Fibroblast of mammary gland (primary cell): Measurements from ENCODE around the gene CROT.

Experiments
- DNase-seq: peaks from one replicate; pipeline ENCODE4 v3.0.0-alpha.2; 2010; ENCODE audit warnings: low read depth
- H3K4me3 ChIP-seq: 2 replicates; pipeline ENCODE4 v1.5.1; 2011; ENCODE audit warnings: low read depth, mild to moderate bottlenecking, low read length, moderate library complexity; ENCODE audit not compliant: control insufficient read depth
- CTCF ChIP-seq: conservative IDR thresholded peaks from 2 replicates; pipeline ENCODE4 v1.5.1; 2011; ENCODE audit warnings: low read depth, low read length, inconsistent platforms; ENCODE audit not compliant: control insufficient read depth, insufficient read depth

Gene CROT

GRCh38 chr7:87345166-87345927 is at the start of gene CROT:
CROT (plus strand) TSS chr7:87345664; CDS start chr7:87349069, 3,405 bp downstream.
- peak within 1 kb of the TSS; percentile 79 for H3K4me3 ChIP-seq
- TF ChIP-seq CTCF: no peak
- DNase-seq: peak; percentile 90

- no peak for TF ChIP-seq CTCF
- H3K4me3 ChIP-seq: no peak overlapping the region
- no peak for DNase-seq
Observed at GRCh38 chr7:87300756-87301155, 44.7 kb upstream of the CROT start.

- H3K4me3 ChIP-seq: no peak overlapping the region
- peak; percentile 45 for DNase-seq
- no peak for TF ChIP-seq CTCF
Observed at GRCh38 chr7:87310790-87311419, 34.6 kb upstream of the CROT start.

GRCh38 chr7:87312215-87312865 is 33.1 kb upstream of the CROT start:
- DNase-seq: peak; percentile 67
- peak; percentile 100 for TF ChIP-seq CTCF
- H3K4me3 ChIP-seq: no peak overlapping the region

- DNase-seq: no peak
- TF ChIP-seq CTCF: no peak
- H3K4me3 ChIP-seq: no peak overlapping the region
Observed at GRCh38 chr7:87316097-87316700, 29.3 kb upstream of the CROT start.

GRCh38 chr7:87316846-87317552 is 28.5 kb upstream of the CROT start:
- H3K4me3 ChIP-seq: no peak overlapping the region
- TF ChIP-seq CTCF: no peak
- peak; percentile 91 for DNase-seq
